H9 (cell line): ENCODE results near the gene CDK6. TPM values are rescaled to one million over a fixed set of nuclear protein-coding genes. Genes with fewer than 3 reads are reported as not detected.
A peak's percentile ranks its signal among the peaks of the same experiment; 100 is the strongest.

Experiments used
- DNase-seq: peaks from one replicate; pipeline ENCODE4 v3.0.0-alpha.2; 2017
- H2AFZ ChIP-seq: one replicate; pipeline ENCODE4 v1.6.1; 2013; ENCODE audit warnings: mild to moderate bottlenecking, low read length, control low read depth, moderate library complexity
- H2AK5ac ChIP-seq: 2 replicates; pipeline ENCODE4 v1.6.1; 2013; ENCODE audit warnings: low read length, control low read depth, mixed read lengths; ENCODE audit not compliant: insufficient read length
- H2BK120ac ChIP-seq: one replicate; pipeline ENCODE4 v1.6.1; 2013; ENCODE audit warnings: low read depth, mild to moderate bottlenecking, low read length, control low read depth, inconsistent platforms; ENCODE audit not compliant: poor library complexity, severe bottlenecking
- H2BK12ac ChIP-seq: 2 replicates; pipeline ENCODE4 v1.6.1; 2013; ENCODE audit warnings: low read length, control low read depth, mixed read lengths, low read depth; ENCODE audit not compliant: insufficient read length
- H2BK15ac ChIP-seq: 2 replicates; pipeline ENCODE4 v1.6.1; 2013; ENCODE audit warnings: low read depth, low read length, control low read depth
- H2BK20ac ChIP-seq: one replicate; pipeline ENCODE4 v1.6.1; 2013; ENCODE audit warnings: low read depth, mild to moderate bottlenecking, low read length, control low read depth, inconsistent platforms; ENCODE audit not compliant: poor library complexity, severe bottlenecking
- H2BK5ac ChIP-seq: 2 replicates; pipeline ENCODE4 v1.6.1; 2013; ENCODE audit warnings: low read length, control low read depth, mixed read lengths; ENCODE audit not compliant: insufficient read length
- H3K14ac ChIP-seq: 2 replicates; pipeline ENCODE4 v1.6.1; 2013; ENCODE audit warnings: low read length, control low read depth; ENCODE audit not compliant: insufficient read depth
- H3K18ac ChIP-seq: 2 replicates; pipeline ENCODE4 v1.6.1; 2013; ENCODE audit warnings: low read depth, mild to moderate bottlenecking, mixed read lengths, low read length, control low read depth; ENCODE audit not compliant: insufficient read length
- H3K23ac ChIP-seq: 2 replicates; pipeline ENCODE4 v1.6.1; 2013; ENCODE audit warnings: low read length, control low read depth, mixed read lengths, low read depth; ENCODE audit not compliant: insufficient read length
- H3K23me2 ChIP-seq: 2 replicates; pipeline ENCODE4 v1.6.1; 2013; ENCODE audit warnings: low read depth, mild to moderate bottlenecking, mixed read lengths, low read length, control low read depth; ENCODE audit not compliant: insufficient read length, poor library complexity, severe bottlenecking
- H3K27ac ChIP-seq: 2 replicates; pipeline ENCODE4 v1.5.1; 2013; ENCODE audit warnings: low read length, control low read depth, mixed read lengths, low read depth; ENCODE audit not compliant: insufficient read length
- H3K27me3 ChIP-seq: 2 replicates; pipeline ENCODE4 v1.6.1; 2013; ENCODE audit warnings: low read length, control low read depth, inconsistent platforms; ENCODE audit not compliant: insufficient read depth
- H3K4ac ChIP-seq: 2 replicates; pipeline ENCODE4 v1.6.1; 2013; ENCODE audit warnings: low read depth, mild to moderate bottlenecking, control low read depth, inconsistent platforms, low read length, moderate library complexity
- H3K4me1 ChIP-seq: 2 replicates; pipeline ENCODE4 v1.6.1; 2013; ENCODE audit warnings: low read length, control low read depth, inconsistent platforms; ENCODE audit not compliant: insufficient read depth
- H3K4me2 ChIP-seq: 2 replicates; pipeline ENCODE4 v1.6.1; 2013; ENCODE audit warnings: low read length, control low read depth, mixed read lengths; ENCODE audit not compliant: insufficient read length, insufficient read depth
- H3K56ac ChIP-seq: 2 replicates; pipeline ENCODE4 v1.6.1; 2013; ENCODE audit warnings: low read depth, mild to moderate bottlenecking, mixed read lengths, low read length, control low read depth; ENCODE audit not compliant: insufficient read length
- H3K79me1 ChIP-seq: 2 replicates; pipeline ENCODE4 v1.6.1; 2013; ENCODE audit warnings: low read depth, mild to moderate bottlenecking, moderate library complexity, low read length, control low read depth, inconsistent platforms; ENCODE audit not compliant: insufficient read depth, poor library complexity, severe bottlenecking
- H3K79me2 ChIP-seq: 2 replicates; pipeline ENCODE4 v1.6.1; 2013; ENCODE audit warnings: low read length, control low read depth, inconsistent platforms; ENCODE audit not compliant: insufficient read depth
- H3K9ac ChIP-seq: 2 replicates; pipeline ENCODE4 v1.6.1; 2013; ENCODE audit warnings: low read length, control low read depth, mixed read lengths; ENCODE audit not compliant: insufficient read length; ENCODE audit errors: extremely low read depth
- H3K9me3 ChIP-seq: one replicate; pipeline ENCODE4 v1.6.1; 2013; ENCODE audit warnings: low read depth, low read length, inconsistent platforms; ENCODE audit not compliant: control insufficient read depth
- H3T11ph ChIP-seq: one replicate; pipeline ENCODE4 v1.6.1; 2013; ENCODE audit warnings: mild to moderate bottlenecking, low read length, control low read depth, inconsistent platforms
- H4K20me1 ChIP-seq: one replicate; pipeline ENCODE4 v1.6.1; 2013; ENCODE audit not compliant: control insufficient read depth, insufficient read length, insufficient read depth
- H4K5ac ChIP-seq: 2 replicates; pipeline ENCODE4 v1.6.1; 2013; ENCODE audit warnings: low read depth, mild to moderate bottlenecking, mixed read lengths, low read length, control low read depth; ENCODE audit not compliant: insufficient read length
- H4K8ac ChIP-seq: replicated peaks from 2 replicates; pipeline ENCODE4 v1.6.1; 2013; ENCODE audit warnings: low read length, control low read depth, mixed read lengths, low read depth; ENCODE audit not compliant: insufficient read length
- H4K91ac ChIP-seq: 2 replicates; pipeline ENCODE4 v1.6.1; 2013; ENCODE audit warnings: low read depth, mild to moderate bottlenecking, moderate library complexity, mixed read lengths, low read length, control low read depth; ENCODE audit not compliant: insufficient read length
- H3K27ac Mint-ChIP-seq, 3 experiments: 2 replicates in 2 of 3; 3 replicates in 1 of 3; pipeline ENCODE4 v1.8.0; 2020 to 2021; ENCODE audit warnings: mixed read lengths in 3 of 3, mild to moderate bottlenecking in 1 of 3, moderate library complexity in 1 of 3
- H3K27me3 Mint-ChIP-seq: 2 replicates; pipeline ENCODE4 v1.8.0; 2021; ENCODE audit warnings: low read depth, mild to moderate bottlenecking, moderate library complexity, mixed read lengths
- H3K36me3 Mint-ChIP-seq, 3 experiments: 2 replicates in 2 of 3; 3 replicates in 1 of 3; pipeline ENCODE4 v1.8.0; 2020 to 2021; ENCODE audit warnings: low read depth in 3 of 3, mixed read lengths in 3 of 3; ENCODE audit not compliant: insufficient read depth in 1 of 3
- H3K4me1 Mint-ChIP-seq, 2 experiments: 2 replicates each; pipeline ENCODE4 v1.8.0; 2020; ENCODE audit warnings: mixed read lengths in 2 of 2
- H3K4me3 Mint-ChIP-seq, 2 experiments: 2 replicates in 1 of 2; 3 replicates in 1 of 2; pipeline ENCODE4 v1.8.0; 2020 to 2021; ENCODE audit warnings: mild to moderate bottlenecking in 2 of 2, mixed read lengths in 2 of 2, moderate library complexity in 1 of 2
- H3K9me3 Mint-ChIP-seq, 2 experiments: 2 replicates in 1 of 2; 3 replicates in 1 of 2; pipeline ENCODE4 v1.8.0; 2020; ENCODE audit warnings: mild to moderate bottlenecking in 2 of 2, mixed read lengths in 2 of 2, moderate library complexity in 1 of 2
- WGBS: extraction: QIAGEN DNeasy Blood & Tissue Kit; methylation state at CpG from one replicate; pipeline ENCODE4 v1.1.7; 2013; ENCODE audit warnings: missing lambda C conversion rate, low lambda C conversion rate, mixed read lengths; ENCODE audit not compliant: insufficient read length; ENCODE audit errors: extremely low coverage; 5-methylcytosine and 5-hydroxymethylcytosine counted together
- total RNA-seq: library from RNA; stranded (reverse); gene quantifications from 2 replicates; pipeline ENCODE4 v1.2.1, GENCODE V29; 2021
- TF ChIP-seq, protein P1 (sequence below): fragments of 200-600 bp; sonication (generic); conservative IDR thresholded peaks from 3 replicates; pipeline ENCODE4 v1.8.0; 2021; ENCODE audit warnings: antibody characterized with exemption, mild to moderate bottlenecking

The CDK6 gene
- total RNA-seq, 1 experiment from 2014 or later: 30.0 TPM

DNA sequence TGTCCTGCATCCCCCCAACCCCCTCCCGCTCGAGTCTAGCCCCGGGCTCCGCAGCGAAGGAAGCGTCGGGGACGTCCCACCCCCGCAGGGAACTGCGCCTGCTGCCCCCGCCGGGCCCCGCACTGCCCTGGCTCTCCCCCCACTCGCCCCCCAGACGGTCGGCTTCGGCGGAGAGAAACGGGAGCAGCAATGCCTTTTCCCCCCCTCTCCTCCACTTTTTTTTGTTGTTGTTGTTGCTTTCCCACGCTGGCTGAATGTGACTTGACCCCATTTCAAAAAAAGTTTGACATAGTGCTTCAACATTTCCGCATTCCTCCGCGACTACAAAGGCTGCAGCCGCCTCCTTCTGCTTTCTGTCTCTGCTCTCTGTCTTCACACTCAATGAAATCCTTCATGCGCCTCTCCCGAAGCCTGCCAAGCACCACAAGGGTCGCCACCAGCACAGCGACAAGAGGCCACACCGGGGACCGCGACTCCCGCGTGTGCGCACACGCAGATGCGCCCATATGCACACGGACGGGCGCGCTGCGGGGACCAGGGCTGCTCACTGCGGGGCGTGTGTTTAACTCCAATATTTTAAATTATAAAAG lies 1.0 kb downstream of the CDK6 start:
- H3K27me3 ChIP-seq: peaks cover 4% of the 10 kb centered on the region; the same call in 1 of the 2 replicates
- Mint-ChIP-seq H3K9me3 (no peaks in the 10 kb centered on the region; a peak in 3 of 5 replicates), H3K27me3 (peaks cover 40% of the 10 kb centered on the region), H3K4me1 (peaks cover 36 to 44% of the 10 kb centered on the region in 2 experiments), H3K4me3 (peak overlapping the region; percentile 90 to 99), H3K36me3 (peaks cover 0 to 2% (median 1%) of the 10 kb centered on the region in 3 experiments; a peak in 2 of 7 replicates), H3K27ac (peak overlapping the region in 1 of 3 experiments; percentile 62; a peak in 3 of 7 replicates)
- H3K18ac ChIP-seq: no peak overlapping the region
- H3K27ac ChIP-seq: no peak overlapping the region
- peak overlapping the region; percentile 97 for H3K4me2 ChIP-seq
- H3K4me1 ChIP-seq: peaks cover 3% of the 10 kb centered on the region; the same call in 1 of the 2 replicates
- H3K9ac ChIP-seq: no peak overlapping the region
- DNase-seq: peak; percentile 76
- H4K91ac ChIP-seq: no peak overlapping the region
- H2BK20ac ChIP-seq: no peak overlapping the region
- TF ChIP-seq, protein P1, sequence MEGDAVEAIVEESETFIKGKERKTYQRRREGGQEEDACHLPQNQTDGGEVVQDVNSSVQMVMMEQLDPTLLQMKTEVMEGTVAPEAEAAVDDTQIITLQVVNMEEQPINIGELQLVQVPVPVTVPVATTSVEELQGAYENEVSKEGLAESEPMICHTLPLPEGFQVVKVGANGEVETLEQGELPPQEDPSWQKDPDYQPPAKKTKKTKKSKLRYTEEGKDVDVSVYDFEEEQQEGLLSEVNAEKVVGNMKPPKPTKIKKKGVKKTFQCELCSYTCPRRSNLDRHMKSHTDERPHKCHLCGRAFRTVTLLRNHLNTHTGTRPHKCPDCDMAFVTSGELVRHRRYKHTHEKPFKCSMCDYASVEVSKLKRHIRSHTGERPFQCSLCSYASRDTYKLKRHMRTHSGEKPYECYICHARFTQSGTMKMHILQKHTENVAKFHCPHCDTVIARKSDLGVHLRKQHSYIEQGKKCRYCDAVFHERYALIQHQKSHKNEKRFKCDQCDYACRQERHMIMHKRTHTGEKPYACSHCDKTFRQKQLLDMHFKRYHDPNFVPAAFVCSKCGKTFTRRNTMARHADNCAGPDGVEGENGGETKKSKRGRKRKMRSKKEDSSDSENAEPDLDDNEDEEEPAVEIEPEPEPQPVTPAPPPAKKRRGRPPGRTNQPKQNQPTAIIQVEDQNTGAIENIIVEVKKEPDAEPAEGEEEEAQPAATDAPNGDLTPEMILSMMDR: no peak
- H2AFZ ChIP-seq: no peak overlapping the region
- H3K79me1 ChIP-seq: no peaks in the 10 kb centered on the region
- no peak overlapping the region for H2AK5ac ChIP-seq
- peaks cover 35% of the 10 kb centered on the region for H3K23me2 ChIP-seq
- 0 out of 2 replicates have a peak, but pooled peaks cover 2% of the 10 kb centered on the region for H3K79me2 ChIP-seq
- no peak overlapping the region for H2BK15ac ChIP-seq
- no peaks in the 10 kb centered on the region for H3K9me3 ChIP-seq
- no peak overlapping the region for H3K56ac ChIP-seq
- H4K20me1 ChIP-seq: no peaks in the 10 kb centered on the region
- H4K8ac ChIP-seq: no peak overlapping the region
- no peak overlapping the region for H3K23ac ChIP-seq
- H2BK120ac ChIP-seq: no peak overlapping the region
- H2BK12ac ChIP-seq: no peak overlapping the region
- H3K4ac ChIP-seq: no peak overlapping the region
- WGBS: no CpG with 5 or more reads among the region's 43 CpGs
- H3T11ph ChIP-seq: no peak overlapping the region
- no peak overlapping the region for H3K14ac ChIP-seq
- no peak overlapping the region for H2BK5ac ChIP-seq
- H4K5ac ChIP-seq: no peak overlapping the region
